Memory B cell (primary cell): ENCODE data around the gene COX7B2.

ENCODE experiments used
- ATAC-seq: fragments of 150-1000 bp; cut with Tn5 transposase; 2 replicates; pipeline ENCODE4 v1.10.0; 2021; ENCODE audit warnings: low read depth, mild to moderate bottlenecking, moderate library complexity
- DNase-seq, 2 donors: peaks; one replicate each; pipeline ENCODE4 v3.0.0; 2022; ENCODE audit warnings: low spot score in 2 of 2
- H3K27ac Mint-ChIP-seq: one replicate; pipeline ENCODE4 v1.8.0; 2022; ENCODE audit warnings: mild to moderate bottlenecking, moderate library complexity, mixed read lengths
- H3K27me3 Mint-ChIP-seq: one replicate; pipeline ENCODE4 v1.8.0; 2022; ENCODE audit warnings: mixed read lengths
- H3K36me3 Mint-ChIP-seq: one replicate; pipeline ENCODE4 v1.8.0; 2022; ENCODE audit warnings: mild to moderate bottlenecking, mixed read lengths
- H3K4me1 Mint-ChIP-seq: one replicate; pipeline ENCODE4 v1.8.0; 2022; ENCODE audit warnings: mixed read lengths
- H3K4me3 Mint-ChIP-seq: one replicate; pipeline ENCODE4 v1.8.0; 2022; ENCODE audit warnings: mild to moderate bottlenecking, moderate library complexity, mixed read lengths
- H3K9me3 Mint-ChIP-seq: one replicate; pipeline ENCODE4 v1.8.0; 2022; ENCODE audit warnings: mixed read lengths

The COX7B2 gene

GRCh38 chr4:46931981-46932380 is 22.9 kb upstream of the COX7B2 start:
- DNase-seq (no peak), ATAC-seq (no peak)
- H3K4me3 Mint-ChIP-seq: no peak overlapping the region
- H3K9me3 Mint-ChIP-seq: no peaks in the 10 kb centered on the region
- H3K27ac Mint-ChIP-seq: no peak overlapping the region
- H3K4me1 Mint-ChIP-seq: no peaks in the 10 kb centered on the region
- no peaks in the 10 kb centered on the region for H3K27me3 Mint-ChIP-seq
- H3K36me3 Mint-ChIP-seq: no peaks in the 10 kb centered on the region

- H3K4me3 Mint-ChIP-seq: no peak overlapping the region
- ATAC-seq (no peak), DNase-seq (no peak)
- H3K36me3 Mint-ChIP-seq: no peaks in the 10 kb centered on the region
- no peaks in the 10 kb centered on the region for H3K9me3 Mint-ChIP-seq
- H3K27me3 Mint-ChIP-seq: no peaks in the 10 kb centered on the region
- no peak overlapping the region for H3K27ac Mint-ChIP-seq
- H3K4me1 Mint-ChIP-seq: no peaks in the 10 kb centered on the region
Observed at GRCh38 chr4:46930891-46931290, 21.8 kb upstream of the COX7B2 start.

GRCh38 chr4:46927201-46927600 is 18.2 kb upstream of the COX7B2 start:
- Mint-ChIP-seq H3K36me3 (no peaks in the 10 kb centered on the region), H3K27ac (no peak overlapping the region), H3K4me3 (no peak overlapping the region), H3K27me3 (no peaks in the 10 kb centered on the region), H3K4me1 (no peaks in the 10 kb centered on the region), H3K9me3 (no peaks in the 10 kb centered on the region)
- DNase-seq (no peak), ATAC-seq (no peak)

GRCh38 chr4:46924789-46925529 is 15.9 kb upstream of the COX7B2 start:
- Mint-ChIP-seq H3K9me3 (no peaks in the 10 kb centered on the region), H3K27me3 (no peaks in the 10 kb centered on the region), H3K4me1 (no peaks in the 10 kb centered on the region), H3K27ac (no peak overlapping the region), H3K4me3 (no peak overlapping the region), H3K36me3 (no peaks in the 10 kb centered on the region)
- ATAC-seq (no peak), DNase-seq (no peak)

GRCh38 chr4:46922205-46922604 is 13.2 kb upstream of the COX7B2 start:
- no peaks in the 10 kb centered on the region for H3K4me1 Mint-ChIP-seq
- DNase-seq (no peak), ATAC-seq (no peak)
- no peaks in the 10 kb centered on the region for H3K9me3 Mint-ChIP-seq
- H3K36me3 Mint-ChIP-seq: no peaks in the 10 kb centered on the region
- H3K4me3 Mint-ChIP-seq: no peak overlapping the region
- no peak overlapping the region for H3K27ac Mint-ChIP-seq
- no peaks in the 10 kb centered on the region for H3K27me3 Mint-ChIP-seq

GRCh38 chr4:46908148-46908547 is 897 bp downstream of the COX7B2 start:
- DNase-seq (no peak), ATAC-seq (no peak)
- no peaks in the 10 kb centered on the region for H3K27me3 Mint-ChIP-seq
- H3K27ac Mint-ChIP-seq: no peak overlapping the region
- peaks cover 2% of the 10 kb centered on the region for H3K9me3 Mint-ChIP-seq
- H3K4me1 Mint-ChIP-seq: no peaks in the 10 kb centered on the region
- no peak overlapping the region for H3K4me3 Mint-ChIP-seq
- H3K36me3 Mint-ChIP-seq: no peaks in the 10 kb centered on the region

GRCh38 chr4:46900082-46900481 is 9.0 kb downstream of the COX7B2 start:
- Mint-ChIP-seq H3K27ac (no peak overlapping the region), H3K4me3 (no peak overlapping the region), H3K4me1 (no peaks in the 10 kb centered on the region), H3K9me3 (no peaks in the 10 kb centered on the region), H3K36me3 (no peaks in the 10 kb centered on the region), H3K27me3 (peaks cover 1% of the 10 kb centered on the region)
- DNase-seq (no peak), ATAC-seq (no peak)

GRCh38 chr4:46894826-46895225 is 14.2 kb downstream of the COX7B2 start:
- no peaks in the 10 kb centered on the region for H3K36me3 Mint-ChIP-seq
- no peak for ATAC-seq
- no peak for DNase-seq
- H3K27ac Mint-ChIP-seq: no peak overlapping the region
- peaks cover 1% of the 10 kb centered on the region for H3K27me3 Mint-ChIP-seq
- no peaks in the 10 kb centered on the region for H3K4me1 Mint-ChIP-seq
- no peaks in the 10 kb centered on the region for H3K9me3 Mint-ChIP-seq
- H3K4me3 Mint-ChIP-seq: no peak overlapping the region

- no peak for ATAC-seq
- H3K27ac Mint-ChIP-seq: no peak overlapping the region
- H3K4me1 Mint-ChIP-seq: no peaks in the 10 kb centered on the region
- no peak for DNase-seq
- H3K9me3 Mint-ChIP-seq: no peaks in the 10 kb centered on the region
- H3K36me3 Mint-ChIP-seq: no peaks in the 10 kb centered on the region
- no peak overlapping the region for H3K4me3 Mint-ChIP-seq
- peaks cover 3% of the 10 kb centered on the region for H3K27me3 Mint-ChIP-seq
Observed at GRCh38 chr4:46890056-46890455, 19.0 kb downstream of the COX7B2 start.

- H3K9me3 Mint-ChIP-seq: no peaks in the 10 kb centered on the region
- no peak for DNase-seq
- peaks cover 3% of the 10 kb centered on the region for H3K27me3 Mint-ChIP-seq
- H3K36me3 Mint-ChIP-seq: no peaks in the 10 kb centered on the region
- no peak overlapping the region for H3K27ac Mint-ChIP-seq
- H3K4me3 Mint-ChIP-seq: no peak overlapping the region
- H3K4me1 Mint-ChIP-seq: no peaks in the 10 kb centered on the region
- ATAC-seq: no peak
Observed at GRCh38 chr4:46889410-46889809, 19.6 kb downstream of the COX7B2 start.

- H3K27ac Mint-ChIP-seq: no peak overlapping the region
- H3K4me3 Mint-ChIP-seq: no peak overlapping the region
- ATAC-seq: no peak
- no peaks in the 10 kb centered on the region for H3K4me1 Mint-ChIP-seq
- DNase-seq: no peak
- H3K27me3 Mint-ChIP-seq: peaks cover 3% of the 10 kb centered on the region
- no peaks in the 10 kb centered on the region for H3K9me3 Mint-ChIP-seq
- H3K36me3 Mint-ChIP-seq: no peaks in the 10 kb centered on the region
Observed at GRCh38 chr4:46886711-46887110, 22.3 kb downstream of the COX7B2 start.

- ATAC-seq (no peak), DNase-seq (no peak)
- H3K4me1 Mint-ChIP-seq: no peaks in the 10 kb centered on the region
- H3K27ac Mint-ChIP-seq: no peak overlapping the region
- H3K4me3 Mint-ChIP-seq: no peak overlapping the region
- H3K27me3 Mint-ChIP-seq: no peaks in the 10 kb centered on the region
- no peaks in the 10 kb centered on the region for H3K36me3 Mint-ChIP-seq
- H3K9me3 Mint-ChIP-seq: peaks cover 5% of the 10 kb centered on the region
Observed at GRCh38 chr4:46878641-46879040, 30.4 kb downstream of the COX7B2 start.

- H3K4me3 Mint-ChIP-seq: no peak overlapping the region
Observed at GRCh38 chr4:46874811-46875210, 34.2 kb downstream of the COX7B2 start.

GRCh38 chr4:46870411-46870810 is 38.6 kb downstream of the COX7B2 start:
- DNase-seq: no peak
- Mint-ChIP-seq H3K9me3 (no peaks in the 10 kb centered on the region), H3K27ac (no peak overlapping the region), H3K4me1 (no peaks in the 10 kb centered on the region), H3K36me3 (no peaks in the 10 kb centered on the region), H3K4me3 (no peak overlapping the region), H3K27me3 (peaks cover 3% of the 10 kb centered on the region)
- no peak for ATAC-seq

More at GRCh38 chr4:46874811-46875210, 34.2 kb downstream of the COX7B2 start:
- Mint-ChIP-seq H3K9me3 (peaks cover 5% of the 10 kb centered on the region), H3K27me3 (no peaks in the 10 kb centered on the region), H3K27ac (no peak overlapping the region), H3K4me1 (no peaks in the 10 kb centered on the region), H3K36me3 (no peaks in the 10 kb centered on the region)
- DNase-seq (no peak), ATAC-seq (no peak)

- Mint-ChIP-seq H3K27me3 (no peaks in the 10 kb centered on the region), H3K4me1 (no peaks in the 10 kb centered on the region), H3K9me3 (no peaks in the 10 kb centered on the region), H3K36me3 (no peaks in the 10 kb centered on the region), H3K4me3 (no peak overlapping the region), H3K27ac (no peak overlapping the region)
- DNase-seq (no peak), ATAC-seq (no peak)
Observed at GRCh38 chr4:46856333-46856732, 52.7 kb downstream of the COX7B2 start.
